IPS-18c (cell line): ENCODE data around the gene NOXA1.
A peak's percentile ranks its signal among the peaks of the same experiment; 100 is the strongest.
"Not testable (repeated sequence)": the region's sequence is repeated elsewhere in the genome, so short reads cannot be mapped to it uniquely, and the experiment has no call there.

Experiments used
- H3K4me3 ChIP-seq: 2 replicates; pipeline ENCODE4 v1.7.0; 2013; ENCODE audit warnings: low read depth, mild to moderate bottlenecking, low read length, moderate library complexity; ENCODE audit not compliant: insufficient read depth
- H3K9me3 ChIP-seq: one replicate; pipeline ENCODE4 v1.6.1; 2013; ENCODE audit warnings: mild to moderate bottlenecking, low read length, moderate library complexity; ENCODE audit not compliant: control insufficient read depth, insufficient read depth

The NOXA1 gene

GRCh38 chr9:137445930-137446431 is 22.8 kb downstream of the NOXA1 start:
- Histone ChIP-seq H3K9me3 (no peaks in the 10 kb centered on the region), H3K4me3 (no peak overlapping the region; the same call in 1 of the 2 replicates)

DNA sequence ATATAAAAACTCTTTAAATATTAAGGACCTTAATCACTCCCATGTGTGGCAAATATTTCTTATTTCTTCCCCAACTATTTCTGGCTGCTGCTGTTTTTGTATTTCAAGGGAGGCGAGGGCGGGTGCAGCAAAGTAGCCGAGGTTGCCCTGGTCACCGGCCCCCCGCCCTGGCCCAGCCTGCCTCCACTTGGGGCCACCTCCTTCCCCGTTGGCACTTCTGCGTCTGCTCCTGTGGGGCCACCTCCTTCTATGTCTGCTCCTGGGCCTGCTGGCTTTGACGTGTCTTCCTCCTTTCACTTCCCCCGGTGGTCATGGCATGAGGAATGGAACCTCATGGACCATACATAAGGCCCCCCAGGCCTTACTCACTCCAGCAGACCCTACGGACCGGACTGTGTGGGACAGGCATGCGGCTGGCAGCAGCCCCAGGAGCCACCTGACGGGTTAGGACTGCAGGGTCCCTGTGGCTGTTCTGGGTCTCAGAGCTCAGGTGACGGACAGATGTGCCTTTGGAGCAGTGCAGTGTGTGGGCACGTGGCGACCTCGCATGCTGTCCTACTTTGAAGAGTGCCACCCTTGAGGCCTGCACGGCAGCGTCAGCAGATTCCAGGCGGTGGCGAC is 23.8 kb downstream of the NOXA1 start:
- no peaks in the 10 kb centered on the region for H3K9me3 ChIP-seq

DNA sequence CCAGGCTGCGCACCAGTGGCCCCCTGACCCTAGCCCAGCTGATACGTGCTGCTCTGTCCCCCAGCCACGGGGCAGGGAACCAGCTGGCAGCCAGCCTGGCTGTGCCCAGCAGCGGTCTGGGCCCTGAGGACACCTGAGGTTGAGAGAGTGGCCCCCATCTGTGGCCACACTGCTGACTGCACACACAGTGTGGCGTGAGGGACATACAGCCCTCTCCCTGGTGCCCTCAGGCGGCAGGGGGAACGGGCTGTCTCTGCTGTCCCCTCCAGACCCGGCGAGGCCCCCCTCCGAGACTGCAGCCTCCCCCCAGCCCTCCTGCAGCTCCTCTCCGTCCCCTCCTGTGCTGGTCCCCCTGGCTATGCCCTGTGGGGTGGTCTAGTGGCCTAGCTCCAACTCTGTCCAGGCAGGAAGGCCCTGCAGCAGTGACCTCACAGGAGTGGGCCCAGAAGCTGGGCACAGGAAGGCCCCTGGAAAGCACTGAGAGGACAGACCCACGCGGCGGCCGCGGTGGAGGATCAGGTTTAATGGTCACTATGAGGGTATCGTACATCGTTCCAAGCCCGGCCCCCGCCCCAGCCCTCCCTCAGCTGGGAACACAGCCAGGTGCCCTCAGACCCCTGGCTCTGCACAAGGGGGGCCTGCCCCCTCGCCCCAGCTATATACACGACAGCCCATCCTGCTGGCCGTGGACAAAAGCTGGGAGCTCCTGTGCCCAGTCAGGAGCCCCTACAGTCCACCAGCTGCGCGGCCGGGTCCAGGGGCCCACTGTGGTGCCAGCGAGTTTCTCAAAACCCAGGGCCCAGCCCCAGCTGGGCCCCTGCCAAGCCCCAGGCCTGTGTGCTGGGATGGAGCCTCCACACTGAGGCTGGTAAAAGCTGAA is 24.8 kb downstream of the NOXA1 start:
- no peak overlapping the region for H3K4me3 ChIP-seq
- H3K9me3 ChIP-seq: no peaks in the 10 kb centered on the region

More for the DNA sequence above, 23.8 kb downstream of the NOXA1 start:
- H3K4me3 ChIP-seq: no peak overlapping the region

DNA sequence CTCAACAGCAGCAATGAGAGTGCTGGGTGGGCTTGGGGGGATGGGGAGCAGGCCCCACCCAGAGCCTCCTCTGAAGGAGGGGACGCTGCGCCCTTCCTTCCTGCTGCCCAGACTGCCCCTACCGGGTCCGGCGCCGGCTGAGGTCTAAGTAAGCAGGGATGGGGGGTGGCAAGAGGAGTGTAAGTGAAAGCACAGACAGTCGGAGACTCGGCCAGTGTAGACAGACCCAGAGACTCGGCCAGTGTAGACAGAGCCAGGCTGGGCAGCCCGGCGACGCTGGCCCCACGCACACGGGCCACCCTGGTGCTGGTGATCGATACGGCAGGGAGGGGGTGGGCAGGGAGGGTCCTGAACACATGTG is 25.4 kb downstream of the NOXA1 start:
- Histone ChIP-seq H3K9me3 (no peaks in the 10 kb centered on the region), H3K4me3 (no peak overlapping the region)

DNA sequence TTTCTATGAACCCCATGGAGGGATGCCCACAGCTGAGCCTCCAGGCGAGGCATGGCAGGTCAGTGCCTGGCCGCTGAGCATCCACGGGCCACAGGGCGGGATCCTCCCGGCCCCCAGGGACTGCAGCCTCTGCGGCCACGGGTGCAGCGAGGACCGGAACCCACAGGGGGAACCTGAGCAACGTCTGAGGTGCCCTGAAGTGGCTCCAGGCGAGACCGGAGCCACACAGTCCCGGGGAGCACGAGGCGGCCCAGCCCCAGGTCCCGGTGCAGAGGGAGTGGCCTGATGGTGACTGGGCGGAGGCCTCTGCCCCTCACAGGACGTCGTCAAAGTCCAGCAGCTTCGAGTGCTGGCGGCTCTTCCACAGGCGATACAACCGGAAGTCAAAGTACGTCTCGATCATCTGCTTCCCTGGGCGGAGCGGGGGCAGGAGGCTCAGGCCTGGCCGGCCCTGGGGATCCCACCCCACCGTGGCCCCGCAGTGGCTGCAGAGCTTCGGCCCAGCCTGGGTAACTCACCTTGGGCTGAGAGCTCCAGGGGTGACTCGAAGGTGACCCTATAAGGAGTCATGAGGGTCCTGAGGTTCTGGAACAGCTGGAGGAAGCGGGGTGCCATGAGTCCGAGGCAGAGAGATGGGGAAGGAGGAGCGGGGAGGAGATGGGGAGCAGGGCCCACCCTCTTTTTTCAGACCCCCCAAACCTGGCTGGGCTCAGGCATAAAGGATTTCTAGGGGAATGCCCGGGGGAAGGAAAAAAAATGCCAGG is 26.1 kb downstream of the NOXA1 start:
- Histone ChIP-seq H3K4me3 (no peak overlapping the region), H3K9me3 (no peaks in the 10 kb centered on the region)

GRCh38 chr9:137449931-137450538 is 26.8 kb downstream of the NOXA1 start:
- Histone ChIP-seq H3K9me3 (no peaks in the 10 kb centered on the region), H3K4me3 (no peak overlapping the region)

DNA sequence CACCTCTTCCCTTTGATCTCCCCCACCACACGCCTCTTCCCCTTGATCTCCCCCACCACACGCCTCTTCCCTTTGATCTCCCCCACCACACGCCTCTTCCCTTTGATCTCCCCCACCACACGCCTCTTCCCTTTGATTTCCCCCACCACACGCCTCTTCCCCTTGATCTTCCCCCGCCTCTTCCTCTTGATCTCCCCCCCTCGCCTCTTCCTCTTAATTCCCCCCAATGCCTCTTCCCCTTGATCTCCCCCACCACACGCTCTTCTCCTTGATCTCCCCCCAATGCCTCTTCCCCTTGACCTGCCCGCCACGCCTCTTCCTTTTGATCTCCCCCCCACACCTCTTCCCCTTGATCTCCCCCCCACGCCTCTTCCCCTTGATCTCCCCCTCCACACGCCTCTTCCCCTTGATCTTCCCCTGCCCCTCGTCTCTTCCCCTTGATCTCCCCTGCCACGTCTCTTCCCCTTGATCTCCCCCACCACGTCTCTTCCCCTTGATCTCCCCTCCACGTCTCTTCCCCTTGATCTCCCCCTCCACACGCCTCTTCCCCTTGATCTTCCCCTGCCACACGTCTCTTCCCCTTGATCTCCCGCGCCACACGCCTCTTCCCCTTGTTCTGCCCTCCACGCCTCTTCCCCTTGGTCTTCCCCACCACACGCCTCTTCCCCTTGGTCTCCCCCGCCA is 27.5 kb downstream of the NOXA1 start:
- H3K9me3 ChIP-seq, H3K4me3 ChIP-seq: not testable (repeated sequence)

GRCh38 chr9:137451264-137452005 is 28.2 kb downstream of the NOXA1 start:
- H3K9me3 ChIP-seq, H3K4me3 ChIP-seq: not testable (repeated sequence)

DNA sequence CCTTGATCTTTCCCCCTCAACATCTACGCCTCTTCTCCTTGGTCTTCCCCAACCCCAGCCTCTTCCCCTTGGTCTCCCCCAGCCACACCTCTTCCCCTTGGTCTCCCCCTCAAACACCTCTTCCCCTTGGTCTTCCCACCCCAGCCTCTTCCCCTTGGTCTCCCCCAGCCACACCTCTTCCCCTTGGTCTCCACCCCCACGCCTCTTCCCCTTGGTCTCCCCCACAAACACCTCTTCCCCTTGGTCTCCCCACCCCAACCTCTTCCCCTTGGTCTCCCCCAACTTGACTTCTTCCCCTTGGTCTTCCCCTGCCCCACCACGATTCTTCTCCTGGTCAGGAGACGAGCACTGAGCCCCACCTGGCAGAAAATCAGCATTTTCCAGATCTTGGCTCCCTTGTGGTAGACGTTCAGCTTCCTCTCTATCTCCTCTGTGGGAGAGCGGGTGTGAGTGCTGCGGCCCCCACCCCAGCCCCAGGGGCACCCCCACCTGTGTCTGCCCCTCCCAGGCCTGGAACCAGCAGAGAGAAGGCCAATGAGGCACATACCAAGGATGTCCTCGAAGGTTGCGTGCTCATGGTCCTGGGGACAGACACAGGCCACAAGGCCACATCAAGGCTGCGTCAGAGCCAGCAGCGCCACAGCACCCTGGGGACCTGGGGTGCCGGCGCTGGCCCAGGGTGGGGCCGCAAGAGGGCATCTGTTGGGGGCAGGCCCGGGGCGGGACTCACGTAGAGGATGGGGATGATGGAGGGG is 29.0 kb downstream of the NOXA1 start:
- Histone ChIP-seq H3K9me3 (no peaks in the 10 kb centered on the region), H3K4me3 (no peak overlapping the region)

DNA sequence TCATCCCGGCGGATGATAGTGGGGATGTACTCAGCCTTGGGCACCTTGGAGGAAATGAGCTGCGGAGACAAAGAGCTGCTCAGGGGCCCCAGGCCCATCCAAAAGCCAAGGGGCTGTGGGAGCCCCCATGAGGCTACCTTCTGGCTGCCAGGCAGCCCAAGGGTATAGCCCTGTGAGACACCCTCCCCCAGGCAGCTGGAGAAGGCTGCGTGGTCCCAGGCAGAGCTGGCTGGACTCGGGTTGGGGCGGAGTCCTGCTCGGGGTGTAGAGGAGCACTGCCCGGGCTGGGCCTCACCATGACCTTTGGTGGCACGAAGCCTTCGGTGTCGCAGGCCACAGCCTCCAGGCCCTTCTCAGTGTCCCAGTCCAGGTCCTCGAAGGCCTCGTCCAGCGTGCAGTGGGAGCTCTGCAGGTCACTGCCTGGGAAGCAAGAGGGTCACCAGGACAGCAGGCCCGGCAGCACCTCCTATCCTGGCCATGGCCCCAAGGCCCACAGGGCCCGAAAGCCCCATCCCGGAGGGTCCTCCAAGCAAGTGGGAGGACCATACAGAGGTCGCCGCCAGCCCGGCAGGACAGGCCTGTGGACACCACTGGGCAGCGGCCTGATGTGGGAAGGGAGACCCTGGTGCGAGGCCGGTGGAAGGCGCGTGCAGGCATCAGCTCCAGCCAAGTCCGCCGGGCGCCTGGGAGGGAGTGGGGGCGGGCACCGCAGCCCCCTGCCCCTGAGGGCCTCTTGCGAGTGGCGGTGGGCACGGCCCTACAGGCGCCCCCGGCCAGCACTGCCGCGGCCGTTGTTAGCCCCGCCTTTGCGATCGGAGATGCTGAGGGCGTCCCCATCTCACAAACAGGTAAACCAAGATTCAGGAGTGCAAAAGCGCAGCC is 29.8 kb downstream of the NOXA1 start:
- Histone ChIP-seq H3K9me3 (no peaks in the 10 kb centered on the region), H3K4me3 (peak overlapping the region; percentile 46; the same call in 1 of the 2 replicates)

DNA sequence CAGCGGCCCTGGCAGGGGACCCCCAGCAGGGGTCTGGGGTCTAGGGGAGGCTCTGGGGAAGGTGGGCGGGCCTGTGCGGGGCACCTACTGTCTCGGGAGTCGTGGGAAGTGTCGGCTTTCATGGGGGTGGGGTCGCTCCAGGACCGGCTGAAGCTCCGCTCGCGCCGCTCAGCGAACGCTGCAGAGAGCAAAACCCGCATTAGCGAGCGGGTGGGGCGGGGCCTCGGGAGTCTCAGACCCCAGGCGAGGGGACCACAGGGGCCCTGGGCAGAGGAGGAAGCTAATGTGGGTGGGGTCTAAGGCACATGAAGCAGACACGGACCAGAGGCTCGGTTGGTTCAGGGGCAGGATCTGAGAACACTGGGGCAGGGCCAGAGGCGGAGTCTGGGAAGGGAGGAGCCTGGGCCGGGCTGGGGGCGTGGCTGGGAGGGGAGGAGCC is 30.5 kb downstream of the NOXA1 start:
- peak overlapping the region; percentile 46; the same call in 1 of the 2 replicates for H3K4me3 ChIP-seq
- H3K9me3 ChIP-seq: no peaks in the 10 kb centered on the region

DNA sequence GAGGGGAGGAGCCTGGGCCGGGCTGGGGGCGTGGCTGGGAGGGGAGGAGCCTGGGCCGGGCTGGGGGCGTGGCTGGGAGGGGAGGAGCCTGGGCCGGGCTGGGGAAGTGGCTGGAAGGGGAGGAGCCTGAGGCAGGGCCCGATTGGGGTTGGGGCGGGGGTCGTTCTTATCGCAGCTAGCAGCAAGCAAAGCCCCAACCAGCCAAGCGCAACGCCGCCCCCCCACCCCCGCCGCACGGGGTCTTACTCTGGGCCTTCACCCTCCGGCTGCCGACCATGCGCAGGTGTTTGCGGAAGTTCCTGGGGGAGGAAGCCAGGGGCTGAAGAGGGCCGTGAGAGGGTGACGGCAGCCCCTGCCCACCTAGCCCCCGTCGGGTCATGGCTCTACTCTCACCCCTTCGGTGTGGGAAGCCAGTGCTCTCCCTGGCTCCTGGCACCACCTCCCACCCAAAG is 31.0 kb downstream of the NOXA1 start:
- peak overlapping the region; percentile 49 for H3K4me3 ChIP-seq
- no peaks in the 10 kb centered on the region for H3K9me3 ChIP-seq

DNA sequence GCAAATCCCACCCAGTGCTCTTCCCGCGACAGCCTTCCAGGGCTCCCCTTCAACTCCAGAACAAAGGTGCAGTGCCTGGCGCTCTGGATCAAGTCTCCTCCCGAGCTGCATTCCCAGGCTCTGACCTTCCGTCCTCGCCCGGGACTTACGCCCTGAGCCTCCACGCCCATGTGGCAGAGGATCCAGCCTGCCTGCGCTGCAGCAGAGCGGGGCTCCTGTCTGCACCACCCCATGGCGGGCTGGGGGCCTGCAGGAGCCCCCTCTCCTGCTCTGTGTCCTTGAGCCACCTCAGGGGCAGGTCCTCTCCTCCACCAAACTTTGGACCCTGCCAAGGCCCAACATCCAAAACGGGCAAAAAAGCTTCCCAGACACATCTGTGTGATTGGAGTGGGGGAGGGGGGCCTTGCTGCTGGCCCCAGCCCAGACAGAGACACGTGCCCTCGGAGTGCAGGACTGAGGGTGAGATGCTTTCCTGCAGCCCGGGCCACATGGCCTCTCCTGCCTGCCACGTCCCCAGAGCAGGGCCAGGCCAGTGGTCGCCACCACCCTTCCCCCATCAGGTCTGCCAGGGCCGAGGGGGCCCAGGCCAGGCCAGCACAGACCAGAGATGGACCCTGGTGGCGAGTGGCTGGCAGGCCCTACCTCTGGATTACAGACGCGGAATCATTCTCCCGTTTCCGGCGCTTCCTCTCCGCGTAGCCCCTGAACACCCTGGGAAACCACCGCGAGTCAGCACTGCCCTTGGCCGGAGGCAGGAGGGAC is 31.6 kb downstream of the NOXA1 start:
- Histone ChIP-seq H3K4me3 (peak overlapping the region; percentile 49), H3K9me3 (no peaks in the 10 kb centered on the region)

DNA sequence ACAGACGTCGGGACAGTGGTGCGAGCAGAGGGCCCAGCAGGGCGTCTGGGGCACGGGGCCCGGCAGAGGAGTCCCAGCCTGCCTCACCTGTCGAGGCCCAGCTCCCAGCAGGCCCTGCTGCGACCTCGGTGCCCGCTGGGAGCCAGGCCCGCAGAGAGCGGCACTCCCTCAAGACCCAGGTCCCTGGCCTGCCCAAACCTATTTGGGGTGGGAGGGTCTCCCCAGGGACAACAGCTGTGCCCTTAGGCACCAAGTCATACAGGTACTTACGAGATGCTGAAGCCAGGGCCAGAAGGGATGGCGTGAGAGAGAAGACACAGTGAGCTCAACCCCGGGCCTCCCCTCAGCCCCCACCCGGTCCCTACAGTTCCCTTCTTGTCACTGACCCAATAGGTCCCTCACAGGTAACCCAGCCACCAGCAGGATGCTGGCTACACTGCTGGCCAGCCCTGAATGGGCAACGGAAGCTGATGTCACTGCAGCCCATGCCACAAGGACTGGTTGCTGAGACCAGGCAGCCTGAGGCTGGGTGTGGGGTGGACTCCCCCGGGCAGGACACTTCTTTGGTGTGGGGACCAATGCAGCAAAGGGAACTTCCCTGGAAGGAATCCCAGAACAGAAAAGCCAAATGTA is 32.3 kb downstream of the NOXA1 start:
- H3K9me3 ChIP-seq: no peaks in the 10 kb centered on the region
- no peak overlapping the region for H3K4me3 ChIP-seq
